Keratinocyte (primary cell): ENCODE results near the gene ANKRD2.

ENCODE experiments used
- CTCF ChIP-seq, 3 experiments: IDR thresholded peaks in 1 of 3; conservative IDR thresholded peaks in 1 of 3; optimal IDR thresholded peaks in 1 of 3; 2 replicates in 2 of 3; 3 replicates in 1 of 3; pipeline versions ENCODE3 to v1.5.1; 2011; ENCODE audit warnings: low read length in 3 of 3, mild to moderate bottlenecking in 3 of 3, moderate library complexity in 2 of 3, control low read depth in 1 of 3, inconsistent platforms in 1 of 3; ENCODE audit not compliant: insufficient read depth in 2 of 3; ENCODE audit errors: extremely low read depth in 1 of 3
- EZH2 ChIP-seq: IDR thresholded peaks from one replicate; pipeline ENCODE4 v1.6.1; 2012; ENCODE audit warnings: inconsistent platforms, mild to moderate bottlenecking, low read length, moderate library complexity

GRCh38 chr10:97534746-97535367 is 37.7 kb upstream of the ANKRD2 start:
- TF ChIP-seq CTCF (optimal IDR thresholded peaks at IDR 0.05 in 1 of 3, IDR thresholded peaks at IDR 0.05 in 1 of 3, conservative IDR thresholded peaks at IDR 0.05 in 1 of 3; ENCODE audit: extremely low read depth in 1 of 3, insufficient read depth in 2 of 3, low read length in 3 of 3) (peak; percentile 61 to 81 (median 68)), EZH2 (no peak)
